ENCODE data around the gene NOTCH1. TPM values are rescaled to one million over a fixed set of nuclear protein-coding genes. Genes with fewer than 3 reads are reported as not detected.
A peak's percentile ranks its signal among the peaks of the same experiment; 100 is the strongest.

The NOTCH1 gene
- total RNA-seq, 1 experiment from 2014 or later: 95.6 TPM

- ChIA-PET POLR2A (interaction anchor here (0.6 to 2.5 kb wide), 5 partner anchors 9 to 654 kb away, joined by 3 to 28 read pairs (median 4); partner anchors contain the start of gene TUBB4B), CTCF (interaction anchor here (0.7 to 2.9 kb wide), 15 partner anchors 9 to 223 kb away, joined by 3 to 17 read pairs (median 4); partner anchors contain the start of gene DNLZ)
- DNase-seq (ENCODE audit: low spot score) (peak; percentile 86), ATAC-seq (peak; percentile 58)
- Mint-ChIP-seq H3K36me3 (no peaks in the 10 kb centered on the region), H3K4me1 (peaks cover 39% of the 10 kb centered on the region), H3K27me3 (ENCODE audit: low read depth) (no peaks in the 10 kb centered on the region; the same call in 1 of the 2 replicates), H3K9me3 (no peaks in the 10 kb centered on the region), H3K27ac (no peak overlapping the region; the same call in 1 of the 2 replicates), H3K4me3 (peak overlapping the region; percentile 29)
- TF ChIP-seq CREM (CRISPR knock-in tag; IDR thresholded peaks at IDR 0.05) (peak; percentile 43; the same call in 1 of the 2 replicates), MAX (CRISPR knock-in tag; IDR thresholded peaks at IDR 0.05) (peak; percentile 53; the same call in 1 of the 2 replicates), TP53 (CRISPR knock-in tag; IDR thresholded peaks at IDR 0.05) (no peak), GTF2I (CRISPR knock-in tag; conservative IDR thresholded peaks at IDR 0.05) (peak; percentile 55; the same call in 1 of the 2 replicates), ZSCAN18 (CRISPR knock-in tag; IDR thresholded peaks at IDR 0.05) (no peak), RELA (CRISPR knock-in tag; IDR thresholded peaks at IDR 0.05; ENCODE audit: borderline replicate concordance) (0 out of 2 replicates have a peak, but pooled peaks have one; percentile 22), FOXK1 (CRISPR knock-in tag; IDR thresholded peaks at IDR 0.05) (0 out of 2 replicates have a peak, but pooled peaks have one; percentile 13), E2F5 (CRISPR knock-in tag; IDR thresholded peaks at IDR 0.05) (no peak), ZNF263 (CRISPR knock-in tag; IDR thresholded peaks at IDR 0.05; ENCODE audit: low read depth) (peak; percentile 76), PRDM15 (CRISPR knock-in tag; IDR thresholded peaks at IDR 0.05) (no peak), ETV6 (CRISPR knock-in tag; IDR thresholded peaks at IDR 0.05) (peak; percentile 86; the same call in 1 of the 2 replicates), HMGXB4 (CRISPR knock-in tag; IDR thresholded peaks at IDR 0.05) (peak; percentile 54; the same call in 1 of the 2 replicates), SP1 (CRISPR knock-in tag; conservative IDR thresholded peaks at IDR 0.05) (0 out of 2 replicates have a peak, but pooled peaks have one; percentile 22), ZBTB43 (CRISPR knock-in tag; IDR thresholded peaks at IDR 0.05) (0 out of 2 replicates have a peak, but pooled peaks have one; percentile 3), ERG (CRISPR knock-in tag; IDR thresholded peaks at IDR 0.05) (no peak)
These were observed 41.5 kb upstream of the NOTCH1 start for GRCh38 chr9:136587145-136587943.

Measured in WTC11 (cell line).